Lower lobe of right lung (tissue), 2 donors: ENCODE measurements around the gene PTPRN2. TPM values are rescaled to one million over a fixed set of nuclear protein-coding genes. Genes with fewer than 3 reads are reported as not detected.

Experiments used
- ATAC-seq, 2 donors: fragments of 200-7000 bp; cut with Tn5 transposase; one replicate each; pipeline ENCODE4 v1.9.1; 2020 to 2022; ENCODE audit warnings: mild to moderate bottlenecking in 2 of 2, moderate library complexity in 2 of 2
- DNase-seq: peaks from one replicate; pipeline ENCODE4 v3.0.0-alpha.2; 2020
- H3K27ac ChIP-seq: fragments of 200-600 bp; one replicate; pipeline ENCODE4 v1.8.0; 2022
- H3K27me3 ChIP-seq: fragments of 200-600 bp; one replicate; pipeline ENCODE4 v1.8.0; 2022; ENCODE audit warnings: low read depth
- H3K36me3 ChIP-seq: fragments of 200-600 bp; one replicate; pipeline ENCODE4 v1.8.0; 2022; ENCODE audit warnings: mild to moderate bottlenecking
- H3K4me1 ChIP-seq: fragments of 200-600 bp; one replicate; pipeline ENCODE4 v1.8.0; 2022
- H3K4me3 ChIP-seq: fragments of 200-600 bp; one replicate; pipeline ENCODE4 v1.8.0; 2022; ENCODE audit warnings: mild to moderate bottlenecking
- H3K9me3 ChIP-seq: fragments of 200-600 bp; one replicate; pipeline ENCODE4 v1.8.0; 2022
- intact Hi-C: fragments of 100-400 bp; cut with DNase I; formaldehyde crosslinking; loops from one replicate; pipeline ENCODE4 v1.11.0; 2022
- total RNA-seq: library from RNA; stranded (reverse); fragmentation: NEBNext Ultra II Directional; extraction: Animal tissue kit (Norgen Biotek cat#: 25700); gene quantifications from one replicate; pipeline ENCODE4 v1.2.1, GENCODE V29; 2021
- TF ChIP-seq, protein P1 (sequence below): fragments of 200-600 bp; IDR thresholded peaks from one replicate; pipeline ENCODE4 v1.8.0; 2022; ENCODE audit warnings: antibody characterized with exemption, mild to moderate bottlenecking
- donor health status: DM: no; HTN: yes; CAD: no; lungs with severe emphysema.

Gene PTPRN2
- total RNA-seq, 1 donor from 2014 or later, result 6.8 TPM

DNA sequence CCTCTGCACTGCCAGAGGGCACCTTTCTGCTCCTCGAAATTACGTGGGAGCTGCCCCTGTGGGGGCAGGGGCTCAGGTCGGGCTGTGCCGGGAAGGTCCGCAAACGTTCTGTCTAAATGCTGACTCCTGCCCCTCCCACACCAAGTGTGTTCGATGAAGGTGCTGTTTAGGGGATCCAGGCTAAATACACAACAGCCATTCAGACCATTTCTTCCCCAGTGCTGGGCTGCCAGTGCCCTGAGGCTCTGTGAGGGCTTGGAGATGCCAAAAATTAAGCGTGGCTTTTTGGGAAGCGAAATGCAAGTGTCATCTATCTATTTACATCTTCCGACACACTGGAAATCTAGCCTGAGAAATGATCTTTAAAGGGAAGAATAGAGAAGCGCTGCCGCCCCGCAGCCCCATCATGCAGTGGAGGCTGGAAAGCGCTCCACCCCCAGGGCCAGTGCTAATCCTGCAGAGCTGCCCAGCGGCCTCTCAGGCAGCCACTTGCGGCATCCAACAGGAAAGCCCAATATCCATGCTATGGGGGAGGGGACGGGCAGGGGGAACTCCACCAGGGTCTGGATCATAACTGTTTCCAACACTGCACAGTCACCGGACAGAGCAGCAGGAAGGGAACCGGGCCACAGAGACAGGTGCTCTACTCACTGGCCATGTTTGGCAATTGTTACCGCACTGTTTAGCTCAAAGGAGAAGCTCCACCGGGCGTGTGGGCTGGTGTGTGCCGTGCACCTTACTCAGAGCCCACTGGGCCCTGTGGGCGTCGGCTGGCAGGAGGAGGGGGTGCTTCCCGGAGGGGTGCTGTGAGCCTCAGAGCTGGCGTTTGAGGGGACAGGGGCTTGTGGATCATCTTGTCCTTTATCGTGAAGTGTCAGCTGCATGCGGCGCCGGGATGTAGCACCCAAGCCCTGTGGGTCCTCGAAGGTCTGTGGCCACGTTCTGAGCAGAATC, 1045.3 kb downstream of the PTPRN2 start:
- H3K4me1 ChIP-seq, result no peaks in the 10 kb centered on the region
- TF ChIP-seq, protein P1, sequence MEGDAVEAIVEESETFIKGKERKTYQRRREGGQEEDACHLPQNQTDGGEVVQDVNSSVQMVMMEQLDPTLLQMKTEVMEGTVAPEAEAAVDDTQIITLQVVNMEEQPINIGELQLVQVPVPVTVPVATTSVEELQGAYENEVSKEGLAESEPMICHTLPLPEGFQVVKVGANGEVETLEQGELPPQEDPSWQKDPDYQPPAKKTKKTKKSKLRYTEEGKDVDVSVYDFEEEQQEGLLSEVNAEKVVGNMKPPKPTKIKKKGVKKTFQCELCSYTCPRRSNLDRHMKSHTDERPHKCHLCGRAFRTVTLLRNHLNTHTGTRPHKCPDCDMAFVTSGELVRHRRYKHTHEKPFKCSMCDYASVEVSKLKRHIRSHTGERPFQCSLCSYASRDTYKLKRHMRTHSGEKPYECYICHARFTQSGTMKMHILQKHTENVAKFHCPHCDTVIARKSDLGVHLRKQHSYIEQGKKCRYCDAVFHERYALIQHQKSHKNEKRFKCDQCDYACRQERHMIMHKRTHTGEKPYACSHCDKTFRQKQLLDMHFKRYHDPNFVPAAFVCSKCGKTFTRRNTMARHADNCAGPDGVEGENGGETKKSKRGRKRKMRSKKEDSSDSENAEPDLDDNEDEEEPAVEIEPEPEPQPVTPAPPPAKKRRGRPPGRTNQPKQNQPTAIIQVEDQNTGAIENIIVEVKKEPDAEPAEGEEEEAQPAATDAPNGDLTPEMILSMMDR, result no peak
- DNase-seq (peak; percentile 26), ATAC-seq (no peak)
- no peaks in the 10 kb centered on the region for H3K36me3 ChIP-seq
- H3K9me3 ChIP-seq, result no peaks in the 10 kb centered on the region
- intact Hi-C loops, result no loop called here
- no peak overlapping the region for H3K27ac ChIP-seq
- H3K27me3 ChIP-seq, result no peaks in the 10 kb centered on the region
- H3K4me3 ChIP-seq, result no peak overlapping the region

DNA sequence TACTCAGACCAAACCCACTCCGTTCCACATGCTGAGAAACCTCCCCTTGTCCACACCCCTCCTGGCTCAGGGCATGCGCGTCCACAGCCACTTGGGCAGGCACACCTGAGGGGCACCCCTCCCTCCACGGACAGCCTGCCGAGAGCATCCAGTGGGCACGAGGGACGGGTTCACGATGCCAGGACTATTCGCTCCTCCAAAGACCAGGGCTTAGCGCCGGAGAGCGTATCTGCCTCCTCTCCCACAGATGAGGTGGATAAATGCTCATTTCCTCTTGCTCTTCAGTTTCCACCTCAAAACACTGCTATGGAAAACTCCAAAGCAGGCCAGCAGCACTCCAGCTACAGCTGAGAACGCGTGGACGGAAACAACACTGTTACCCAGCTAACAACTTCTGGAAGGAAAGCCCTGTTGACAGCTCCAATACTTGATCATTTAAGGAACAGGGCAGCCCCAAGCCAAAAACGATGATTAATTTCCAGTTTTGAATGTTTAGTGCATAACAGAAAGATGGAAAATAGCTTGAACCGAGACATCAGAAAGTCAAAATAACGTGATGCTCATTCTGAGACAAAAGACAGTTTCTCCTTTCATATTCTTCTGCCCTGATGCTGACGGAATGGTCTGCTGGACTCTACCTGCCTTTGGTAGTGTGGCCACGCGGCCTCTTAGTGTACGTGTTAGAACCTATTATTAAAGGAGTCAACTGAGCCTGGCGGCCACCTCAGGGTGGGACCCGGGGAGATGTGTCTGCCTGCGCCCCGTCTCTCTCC, 1046.1 kb downstream of the PTPRN2 start:
- Histone ChIP-seq H3K27me3 (no peaks in the 10 kb centered on the region), H3K36me3 (no peaks in the 10 kb centered on the region), H3K4me1 (no peaks in the 10 kb centered on the region), H3K9me3 (no peaks in the 10 kb centered on the region), H3K27ac (no peak overlapping the region), H3K4me3 (no peak overlapping the region)
- ATAC-seq (no peak), DNase-seq (no peak)
- TF ChIP-seq, protein P1, result no peak
- intact Hi-C loops, result no loop called here

DNA sequence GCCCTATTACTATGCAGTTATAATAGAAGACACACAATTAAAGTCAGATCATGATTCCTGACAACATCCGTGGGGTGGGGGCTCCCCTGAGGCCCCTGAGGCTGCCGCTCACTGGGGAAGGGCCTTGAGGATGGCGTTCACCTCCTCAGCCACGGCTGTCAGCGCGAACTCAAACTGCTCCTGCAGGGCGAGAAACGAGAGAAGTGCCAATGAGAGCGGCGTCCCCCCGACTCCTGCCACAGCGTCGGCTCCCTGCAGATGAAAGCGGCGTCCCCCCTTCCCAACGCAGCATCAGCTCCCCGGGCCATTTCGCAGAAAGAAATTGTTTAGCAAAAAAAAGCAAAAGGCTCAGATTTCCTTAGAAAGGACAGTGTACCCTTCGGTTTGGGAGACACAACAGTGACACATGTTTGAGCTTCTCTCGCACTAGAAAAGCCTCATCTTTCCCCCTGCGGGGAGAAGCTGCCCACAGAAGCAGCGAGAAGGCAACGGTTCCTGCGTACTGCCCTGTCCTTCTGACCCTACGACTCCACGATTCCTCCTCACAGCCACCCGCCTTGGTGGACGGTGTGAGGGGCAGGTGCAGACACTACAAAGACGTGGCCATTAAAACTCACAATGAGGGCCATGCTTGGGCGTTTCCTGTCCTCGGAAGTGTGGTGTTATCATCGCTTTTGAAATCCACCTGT, 1046.9 kb downstream of the PTPRN2 start:
- peak; percentile 40 for DNase-seq
- no peaks in the 10 kb centered on the region for H3K36me3 ChIP-seq
- no peaks in the 10 kb centered on the region for H3K27me3 ChIP-seq
- H3K9me3 ChIP-seq, result no peaks in the 10 kb centered on the region
- H3K4me3 ChIP-seq, result no peak overlapping the region
- TF ChIP-seq, protein P1, result no peak
- no peak overlapping the region for H3K27ac ChIP-seq
- intact Hi-C loops, result no loop called here
- no peak for ATAC-seq
- no peaks in the 10 kb centered on the region for H3K4me1 ChIP-seq

DNA sequence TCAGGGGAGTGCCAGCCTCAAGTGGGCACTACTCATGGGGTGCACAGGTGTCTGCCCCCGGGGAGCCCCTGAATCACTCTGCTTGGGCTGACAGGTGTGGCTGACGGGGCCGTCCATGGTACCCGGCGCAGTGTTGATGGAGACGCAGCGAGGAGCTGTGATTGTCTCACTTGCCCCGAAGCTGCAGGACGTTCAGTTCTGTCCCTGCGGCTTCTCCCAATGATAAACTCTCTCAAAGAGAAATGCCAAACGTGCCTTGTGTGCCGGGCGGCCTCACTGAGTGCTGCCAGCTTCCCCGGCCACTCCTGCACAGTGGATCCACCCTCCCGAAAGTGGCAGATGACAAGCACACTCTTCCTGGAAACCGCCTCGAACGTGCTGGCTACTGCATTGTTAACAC, 1047.6 kb downstream of the PTPRN2 start:
- DNase-seq, result peak; percentile 14
- Histone ChIP-seq H3K27ac (no peak overlapping the region), H3K27me3 (no peaks in the 10 kb centered on the region), H3K9me3 (no peaks in the 10 kb centered on the region), H3K4me3 (no peak overlapping the region), H3K36me3 (no peaks in the 10 kb centered on the region), H3K4me1 (no peaks in the 10 kb centered on the region)
- TF ChIP-seq, protein P1, result no peak
- intact Hi-C loops, result no loop called here
- ATAC-seq, result no peak

DNA sequence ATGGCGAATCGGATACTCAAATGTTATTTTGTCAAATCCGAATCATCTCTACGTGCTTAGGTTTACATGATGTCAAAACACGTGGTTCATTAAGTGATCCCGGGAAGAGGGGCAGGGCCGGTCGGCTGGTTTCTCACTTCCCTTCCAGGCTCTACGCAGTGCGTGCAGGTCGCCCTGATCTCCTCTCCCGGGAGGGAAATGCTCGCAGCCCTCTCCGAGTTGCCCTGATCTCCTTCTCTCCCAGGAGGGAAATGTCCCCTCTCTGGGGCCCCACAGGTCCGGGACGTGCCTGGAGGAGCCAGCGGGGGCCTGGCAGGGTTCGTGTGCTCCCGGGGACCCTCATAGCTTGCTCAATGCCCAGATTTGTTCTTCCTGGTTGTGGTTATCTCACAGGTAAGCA, 1048.1 kb downstream of the PTPRN2 start:
- Histone ChIP-seq H3K36me3 (no peaks in the 10 kb centered on the region), H3K9me3 (no peaks in the 10 kb centered on the region), H3K27me3 (no peaks in the 10 kb centered on the region), H3K4me1 (no peaks in the 10 kb centered on the region), H3K4me3 (no peak overlapping the region), H3K27ac (no peak overlapping the region)
- no peak for ATAC-seq
- DNase-seq, result peak; percentile 17
- intact Hi-C loops, result no loop called here
- TF ChIP-seq, protein P1, result no peak
